Effector CD8-positive, alpha-beta T cell (primary cell): ENCODE data around the gene RBM19.

Experiments used
- DNase-seq: peaks from one replicate; lab custom pipeline; 2025; lab: John Stamatoyannopoulos, UW

The RBM19 gene

DNA sequence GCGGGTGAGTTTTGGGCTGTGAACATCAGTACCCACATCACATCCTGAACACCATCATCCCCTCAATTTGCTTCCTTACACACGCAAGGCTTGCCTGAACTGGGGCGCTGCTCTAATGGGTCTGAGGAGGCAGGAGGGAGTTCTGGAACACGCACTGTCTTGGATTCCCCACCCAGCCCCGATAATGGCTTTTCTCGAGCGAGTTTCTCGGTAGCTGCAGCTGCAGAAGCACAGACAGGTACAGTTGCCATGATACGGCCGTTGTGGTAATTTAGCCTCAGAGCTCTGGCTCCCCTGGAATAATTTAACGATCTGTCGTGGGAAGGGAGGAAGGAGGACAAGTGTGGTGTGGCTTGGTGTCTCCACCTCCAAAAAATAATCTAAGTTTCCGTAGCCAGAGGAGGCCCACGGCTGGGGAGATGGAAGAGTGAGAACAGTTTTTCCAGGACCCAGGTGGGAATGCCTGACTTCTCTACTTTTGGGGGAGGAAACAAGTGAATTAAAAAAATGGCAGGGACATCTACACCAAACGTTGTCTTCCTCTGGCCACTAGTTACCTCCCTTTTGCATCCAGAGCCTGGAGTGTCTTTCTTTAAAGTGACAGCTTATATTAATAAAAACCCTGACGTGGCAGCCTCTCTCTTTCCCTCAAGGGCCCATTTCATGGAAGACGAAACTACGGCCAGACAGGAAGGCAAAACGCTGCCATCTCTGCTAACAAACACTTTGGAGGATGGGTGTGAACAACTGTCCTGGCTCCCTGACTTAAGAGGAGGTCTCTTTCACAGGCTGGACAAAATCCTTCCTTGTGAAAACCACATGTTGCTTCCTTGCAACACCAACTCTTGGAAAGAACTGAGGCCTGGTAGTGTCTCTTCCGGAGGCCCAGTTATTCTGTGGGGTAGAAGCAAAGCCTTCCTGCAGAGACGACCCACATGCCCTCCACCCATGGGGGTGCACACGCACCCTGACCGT, 84.8 kb downstream of the RBM19 start:
- no peak for DNase-seq

GRCh38 chr12:113880326-113880725, 85.8 kb downstream of the RBM19 start:
- DNase-seq, result no peak

GRCh38 chr12:113879658-113880057, 86.5 kb downstream of the RBM19 start:
- DNase-seq, result no peak

GRCh38 chr12:113877607-113878006, 88.5 kb downstream of the RBM19 start:
- DNase-seq, result no peak

GRCh38 chr12:113876160-113876559, 90.0 kb downstream of the RBM19 start:
- no peak for DNase-seq

- no peak for DNase-seq
Observed at GRCh38 chr12:113875691-113876090, 90.4 kb downstream of the RBM19 start.

DNA sequence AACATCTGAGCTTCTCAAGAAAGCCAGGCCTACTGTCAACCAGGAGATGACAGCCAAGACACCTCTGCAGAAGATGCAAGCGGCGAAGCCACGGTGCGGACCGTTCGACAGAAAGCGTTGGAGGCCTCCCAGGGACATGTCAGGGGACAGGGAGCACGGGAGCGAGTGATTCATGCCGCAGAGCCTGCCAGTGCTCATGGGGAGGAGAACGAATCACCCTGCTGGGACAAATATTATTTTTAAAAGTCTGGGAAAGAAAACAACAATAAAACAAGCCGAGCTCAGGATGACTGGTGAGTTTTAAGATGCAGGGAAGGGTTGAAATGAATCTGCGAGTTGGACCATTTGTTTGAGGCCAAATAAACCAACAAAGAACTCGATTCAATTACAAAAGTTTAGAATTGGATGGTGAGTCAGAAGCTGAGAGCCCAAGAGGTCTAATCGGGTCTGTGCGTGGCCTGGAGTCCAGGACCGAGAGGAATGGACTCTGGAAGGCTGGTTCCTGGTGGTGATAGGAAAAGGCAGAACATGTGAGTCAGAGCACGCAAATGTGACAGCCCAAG, 91.0 kb downstream of the RBM19 start:
- DNase-seq, result no peak

DNA sequence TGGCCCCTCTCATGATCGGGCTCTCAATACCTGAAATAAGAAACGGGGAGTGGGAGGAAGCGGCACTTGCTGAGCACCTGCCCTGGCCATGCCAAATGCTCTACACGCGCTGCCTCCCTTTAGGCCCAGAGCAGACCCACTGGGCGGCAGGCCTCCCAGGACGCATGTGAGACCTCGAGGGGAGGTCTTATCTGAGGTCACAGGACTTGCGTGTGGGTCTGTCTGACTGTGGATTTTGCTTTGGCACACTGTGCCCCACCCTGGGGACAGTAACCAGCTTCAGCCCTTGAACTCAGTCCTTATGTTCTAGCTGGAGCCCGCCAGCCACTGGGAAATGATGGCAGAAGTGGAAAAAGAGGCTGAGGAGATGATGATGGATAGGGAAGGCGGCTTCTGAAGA, 91.8 kb downstream of the RBM19 start:
- DNase-seq, result no peak

- DNase-seq, result no peak
Observed at GRCh38 chr12:113873740-113874139, 92.4 kb downstream of the RBM19 start.

DNA sequence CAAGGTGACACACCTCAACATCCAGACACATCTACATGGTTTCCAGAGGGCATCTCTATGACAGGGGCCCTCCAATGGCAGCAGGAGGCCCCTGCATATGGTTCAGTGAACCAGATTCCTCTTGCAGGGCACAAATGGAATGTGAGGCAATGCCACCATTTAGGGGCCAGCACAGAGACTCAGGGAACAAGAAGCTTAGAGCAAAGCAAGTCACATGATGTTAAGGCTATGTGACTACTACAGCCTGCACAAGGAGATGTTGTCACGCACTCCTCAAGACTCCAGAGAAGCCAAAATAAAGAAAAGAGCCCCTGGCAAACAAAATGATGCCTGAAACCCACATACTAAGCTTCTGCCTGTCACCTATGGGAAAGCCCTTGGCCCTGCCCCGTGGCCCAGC, 95.2 kb downstream of the RBM19 start:
- DNase-seq, result no peak

- no peak for DNase-seq
Observed at GRCh38 chr12:113870035-113870434, 96.1 kb downstream of the RBM19 start.

DNA sequence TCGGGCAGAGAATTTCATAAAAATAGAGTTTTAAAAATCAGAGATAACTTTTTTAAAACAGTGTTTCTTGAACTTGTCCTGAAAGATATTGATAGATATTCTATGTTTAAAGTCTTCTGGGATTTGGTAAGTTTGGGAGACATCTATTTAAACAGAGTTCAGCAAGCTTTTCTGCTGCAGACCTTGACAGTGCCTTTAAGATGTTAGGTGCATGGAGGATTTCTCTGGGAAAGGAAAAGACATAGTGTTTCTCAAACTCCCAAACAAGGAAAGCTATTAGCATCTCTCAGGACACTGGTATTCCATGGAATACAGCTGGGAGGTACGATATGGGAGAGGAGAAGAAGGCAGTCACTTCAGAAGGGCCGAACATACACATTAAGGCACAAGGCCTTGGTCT, 97.8 kb downstream of the RBM19 start:
- no peak for DNase-seq

GRCh38 chr12:113867258-113867657, 98.9 kb downstream of the RBM19 start:
- no peak for DNase-seq

GRCh38 chr12:113866496-113866895, 99.6 kb downstream of the RBM19 start:
- no peak for DNase-seq

DNA sequence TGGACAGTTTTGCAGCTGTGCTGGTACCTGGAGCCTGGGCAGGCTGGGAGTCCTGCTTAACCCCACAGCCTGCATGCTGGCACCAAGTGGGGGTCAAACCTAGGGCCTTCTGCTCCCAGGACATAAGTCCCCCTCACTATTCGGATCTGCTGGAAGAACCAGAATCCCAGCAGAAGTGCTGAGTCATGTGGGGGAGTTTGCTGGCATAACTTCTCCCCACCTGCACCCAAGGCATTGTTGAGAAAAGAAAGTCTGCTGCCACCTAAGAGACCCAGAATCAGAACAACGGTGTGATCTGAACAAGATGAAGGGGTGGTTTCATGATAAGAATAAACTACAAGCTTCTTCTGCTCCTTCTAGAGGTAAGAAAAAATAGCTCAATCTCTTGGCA, 102.7 kb downstream of the RBM19 start:
- no peak for DNase-seq

- DNase-seq, result no peak
Observed at GRCh38 chr12:113862590-113863454, 103.3 kb downstream of the RBM19 start.

- DNase-seq, result no peak
Observed at GRCh38 chr12:113861708-113862312, 104.3 kb downstream of the RBM19 start.

DNA sequence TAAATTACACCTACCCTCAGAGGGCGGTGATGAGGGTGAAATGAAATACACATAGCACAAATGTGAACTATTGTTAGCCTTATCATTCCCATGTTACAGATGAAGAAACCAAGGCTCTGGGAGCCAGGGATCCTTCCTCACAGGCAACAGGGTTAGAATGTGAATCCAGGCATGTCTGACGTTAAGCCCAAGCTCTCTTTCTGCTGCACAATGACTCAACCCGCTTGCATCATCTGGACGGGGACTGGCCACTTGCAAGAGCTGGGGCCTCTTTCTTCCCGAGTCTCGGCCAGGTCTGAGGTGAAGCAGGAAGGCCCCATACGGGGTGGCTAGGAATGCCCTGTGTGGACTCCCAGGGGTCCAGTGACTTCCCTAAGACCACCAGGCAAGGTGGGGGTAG, 105.2 kb downstream of the RBM19 start:
- no peak for DNase-seq

DNA sequence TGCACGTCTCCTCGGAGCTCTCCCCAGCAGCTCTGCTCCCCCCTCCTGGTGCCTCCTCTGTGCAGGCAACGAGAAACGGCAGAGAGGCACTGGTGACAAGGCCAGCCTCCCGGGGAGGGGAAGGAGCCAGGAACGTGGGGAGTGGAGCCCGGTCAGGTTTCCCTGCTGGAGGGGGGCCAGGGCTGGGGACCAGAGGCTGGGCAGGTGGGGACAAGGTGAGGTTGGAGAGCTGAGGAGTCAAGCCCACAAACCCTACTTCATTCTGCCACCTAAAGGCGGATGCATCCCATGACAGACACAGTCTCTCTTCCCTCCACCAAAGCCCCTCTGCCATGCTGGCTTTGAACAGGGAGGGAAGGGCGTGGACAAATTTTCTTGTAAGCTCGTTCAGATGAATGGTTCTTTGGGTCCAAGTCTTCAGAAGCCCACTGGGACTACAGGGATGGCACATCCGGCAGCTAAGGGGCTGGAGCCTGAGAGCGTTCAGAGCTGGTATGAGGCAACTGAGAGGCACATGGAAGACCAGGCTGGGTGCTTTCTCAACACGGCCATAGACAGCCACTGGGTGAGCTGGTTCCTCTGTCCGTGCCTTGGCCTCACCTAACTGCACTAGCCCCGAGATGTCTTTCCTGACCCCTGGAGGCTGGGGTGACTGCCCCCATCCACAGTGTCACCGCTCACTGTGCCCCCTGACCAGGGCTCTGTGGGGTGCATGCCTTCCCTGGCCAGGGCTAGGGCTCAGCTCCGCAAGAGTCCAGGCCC, 105.9 kb downstream of the RBM19 start:
- DNase-seq, result no peak

GRCh38 chr12:113858841-113859386, 107.2 kb downstream of the RBM19 start:
- no peak for DNase-seq

- no peak for DNase-seq
Observed at GRCh38 chr12:113857371-113857770, 108.8 kb downstream of the RBM19 start.
